K562 (cell line): ENCODE data around the gene ANO10.

ENCODE experiments used
- GABPA ChIP-seq: fragments of 200-800 bp; sonication (Bioruptor generic); conservative IDR thresholded peaks from 2 replicates; pipeline ENCODE4 v1.6.1; 2016; ENCODE audit warnings: low read depth, missing genetic modification characterization, missing compliant biosample characterization
- NFATC3 ChIP-seq: fragments of 450-650 bp; IDR thresholded peaks from 2 replicates; pipeline ENCODE4 v1.6.1; 2017; ENCODE audit warnings: mild to moderate bottlenecking
- RNF2 ChIP-seq: sonication (generic); IDR thresholded peaks from 2 replicates; pipeline ENCODE4 v1.6.1; 2016
- ZNF165 ChIP-seq: fragments of 250-450 bp; sonication (Bioruptor Pico); IDR thresholded peaks from 2 replicates; pipeline ENCODE4 v1.4.0; 2020; ENCODE audit warnings: borderline replicate concordance

GRCh38 chr3:43477600-43477999 is 144.2 kb downstream of the ANO10 start:
- TF ChIP-seq GABPA (tag), result no peak
- TF ChIP-seq RNF2, result no peak
- TF ChIP-seq ZNF165 (CRISPR knock-in tag), result no peak
- TF ChIP-seq NFATC3, result no peak
